RWPE2 (cell line): ENCODE data around the gene MDGA2.

ENCODE experiments used
- ATAC-seq: fragments of 200-7000 bp; cut with Tn5 transposase; 3 replicates; pipeline ENCODE4 v1.9.1; 2021; ENCODE audit warnings: low read depth
- DNase-seq: peaks from one replicate; pipeline ENCODE4 v3.0.0-alpha.2; 2020; ENCODE audit warnings: low spot score
- H3K27ac ChIP-seq: fragments of 450-650 bp; 2 replicates; pipeline ENCODE4 v1.5.1; 2017; ENCODE audit warnings: mild to moderate bottlenecking; ENCODE audit not compliant: poor library complexity, severe bottlenecking
- H3K27me3 ChIP-seq: fragments of 250-450 bp; sonication (Bioruptor Pico); 2 replicates; pipeline ENCODE4 v1.5.1; 2021; ENCODE audit warnings: mild to moderate bottlenecking, moderate library complexity; ENCODE audit not compliant: insufficient read depth, poor library complexity, severe bottlenecking
- H3K36me3 ChIP-seq: fragments of 250-450 bp; sonication (Bioruptor Pico); 2 replicates; pipeline ENCODE4 v1.5.1; 2020; ENCODE audit warnings: low read depth, mild to moderate bottlenecking, moderate library complexity
- H3K4me1 ChIP-seq: fragments of 250-450 bp; sonication (Bioruptor Pico); 2 replicates; pipeline ENCODE4 v1.5.1; 2021; ENCODE audit warnings: mild to moderate bottlenecking, moderate library complexity; ENCODE audit not compliant: insufficient read depth, poor library complexity, severe bottlenecking
- H3K4me3 ChIP-seq: fragments of 250-450 bp; sonication (Bioruptor Pico); 2 replicates; pipeline ENCODE4 v1.5.1; 2021; ENCODE audit warnings: mild to moderate bottlenecking, moderate library complexity; ENCODE audit not compliant: severe bottlenecking
- H3K9me3 ChIP-seq: fragments of 250-450 bp; sonication (Bioruptor Pico); 2 replicates; pipeline ENCODE4 v1.5.1; 2021; ENCODE audit warnings: mild to moderate bottlenecking, moderate library complexity; ENCODE audit not compliant: severe bottlenecking
- CTCF ChIP-seq: fragments of 450-650 bp; IDR thresholded peaks from one replicate; pipeline ENCODE4 v1.5.1; 2017; ENCODE audit warnings: mild to moderate bottlenecking, moderate library complexity; ENCODE audit not compliant: poor library complexity, severe bottlenecking

MDGA2 gene

GRCh38 chr14:47541662-47542061 is 133.7 kb downstream of the MDGA2 start:
- Histone ChIP-seq H3K9me3 (no peaks in the 10 kb centered on the region), H3K4me3 (no peak overlapping the region), H3K36me3 (no peaks in the 10 kb centered on the region), H3K27ac (no peak overlapping the region), H3K4me1 (no peaks in the 10 kb centered on the region), H3K27me3 (peaks cover 35% of the 10 kb centered on the region)
- no peak for TF ChIP-seq CTCF
- ATAC-seq, result no peak; the same call in 2 of the 3 replicates
- DNase-seq, result no peak

- peaks cover 32% of the 10 kb centered on the region for H3K27me3 ChIP-seq
- H3K36me3 ChIP-seq, result no peaks in the 10 kb centered on the region
- H3K4me3 ChIP-seq, result no peak overlapping the region
- ATAC-seq (peak; percentile 31; the same call in 1 of the 3 replicates), DNase-seq (no peak)
- TF ChIP-seq CTCF, result peak; percentile 53
- H3K4me1 ChIP-seq, result no peaks in the 10 kb centered on the region
- H3K9me3 ChIP-seq, result no peaks in the 10 kb centered on the region
- H3K27ac ChIP-seq, result no peak overlapping the region
These were observed 136.4 kb downstream of the MDGA2 start for GRCh38 chr14:47539031-47539461.

GRCh38 chr14:47536341-47536740 is 139.1 kb downstream of the MDGA2 start:
- no peak overlapping the region for H3K27ac ChIP-seq
- H3K9me3 ChIP-seq, result no peaks in the 10 kb centered on the region
- ATAC-seq (no peak), DNase-seq (no peak)
- peaks cover 12% of the 10 kb centered on the region for H3K27me3 ChIP-seq
- no peaks in the 10 kb centered on the region for H3K4me1 ChIP-seq
- TF ChIP-seq CTCF, result no peak
- H3K36me3 ChIP-seq, result no peaks in the 10 kb centered on the region
- no peak overlapping the region for H3K4me3 ChIP-seq

- no peak overlapping the region for H3K27ac ChIP-seq
- ATAC-seq (no peak), DNase-seq (no peak)
- H3K27me3 ChIP-seq, result peaks cover 20% of the 10 kb centered on the region
- no peaks in the 10 kb centered on the region for H3K9me3 ChIP-seq
- H3K4me3 ChIP-seq, result no peak overlapping the region
- no peaks in the 10 kb centered on the region for H3K36me3 ChIP-seq
- TF ChIP-seq CTCF, result no peak
- H3K4me1 ChIP-seq, result no peaks in the 10 kb centered on the region
These were observed 148.7 kb downstream of the MDGA2 start for GRCh38 chr14:47526591-47527244.

GRCh38 chr14:47524524-47524923 is 150.9 kb downstream of the MDGA2 start:
- TF ChIP-seq CTCF, result no peak
- H3K9me3 ChIP-seq, result no peaks in the 10 kb centered on the region
- peaks cover 20% of the 10 kb centered on the region for H3K27me3 ChIP-seq
- no peak for ATAC-seq
- no peak for DNase-seq
- no peak overlapping the region for H3K4me3 ChIP-seq
- H3K4me1 ChIP-seq, result no peaks in the 10 kb centered on the region
- no peak overlapping the region for H3K27ac ChIP-seq
- H3K36me3 ChIP-seq, result no peaks in the 10 kb centered on the region
